GM23248 (cell line): Measurements from ENCODE around the gene MINK1. TPM values are rescaled to one million over a fixed set of nuclear protein-coding genes. Genes with fewer than 3 reads are reported as not detected.

Source experiments
- DNase-seq: peaks from one replicate; pipeline ENCODE4 v3.0.0-alpha.2; 2015
- H2AFZ ChIP-seq: fragments of 200-600 bp; sonication (generic); 2 replicates; pipeline ENCODE4 v1.6.1; 2016; ENCODE audit warnings: antibody characterized with exemption
- H3F3A ChIP-seq: fragments of 200-600 bp; sonication (generic); 2 replicates; pipeline ENCODE4 v1.6.1; 2016; ENCODE audit warnings: mild to moderate bottlenecking, antibody characterized with exemption, mixed run types; ENCODE audit not compliant: insufficient read depth
- H3K27ac ChIP-seq: fragments of 200-600 bp; sonication (generic); 2 replicates; pipeline ENCODE4 v1.5.1; 2016; ENCODE audit warnings: mild to moderate bottlenecking
- H3K27me3 ChIP-seq: fragments of 200-600 bp; sonication (generic); replicated peaks from 2 replicates; pipeline ENCODE4 v1.6.1; 2016; ENCODE audit warnings: mild to moderate bottlenecking; ENCODE audit not compliant: insufficient read depth
- H3K36me3 ChIP-seq: fragments of 200-600 bp; sonication (generic); 2 replicates; pipeline ENCODE4 v1.6.1; 2016; ENCODE audit warnings: low read depth, mild to moderate bottlenecking
- H3K4me1 ChIP-seq: fragments of 200-600 bp; sonication (generic); 2 replicates; pipeline ENCODE4 v1.6.1; 2016; ENCODE audit warnings: mild to moderate bottlenecking; ENCODE audit not compliant: insufficient read depth
- H3K4me2 ChIP-seq: fragments of 200-600 bp; sonication (generic); one replicate; pipeline ENCODE4 v1.6.1; 2016; ENCODE audit warnings: mild to moderate bottlenecking; ENCODE audit not compliant: unreplicated experiment
- H3K4me3 ChIP-seq: fragments of 200-600 bp; sonication (generic); 2 replicates; pipeline ENCODE4 v1.5.1; 2016; ENCODE audit warnings: mild to moderate bottlenecking
- H3K79me2 ChIP-seq: fragments of 200-600 bp; sonication (generic); 2 replicates; pipeline ENCODE4 v1.6.1; 2016; ENCODE audit warnings: mild to moderate bottlenecking; ENCODE audit not compliant: insufficient read depth
- H3K9ac ChIP-seq: fragments of 200-600 bp; sonication (generic); 2 replicates; pipeline ENCODE4 v1.6.1; 2016; ENCODE audit warnings: mild to moderate bottlenecking
- H3K9me2 ChIP-seq: fragments of 200-600 bp; sonication (generic); 2 replicates; pipeline ENCODE4 v1.6.1; 2016; ENCODE audit warnings: mixed run types, mild to moderate bottlenecking, moderate library complexity; ENCODE audit not compliant: insufficient read depth
- H3K9me3 ChIP-seq: fragments of 200-600 bp; sonication (generic); one replicate; pipeline ENCODE4 v1.6.1; 2017; ENCODE audit warnings: low read depth
- H4K20me1 ChIP-seq: fragments of 200-600 bp; sonication (generic); 2 replicates; pipeline ENCODE4 v1.6.0; 2016; ENCODE audit not compliant: insufficient read depth
- EZH2 ChIP-seq: fragments of 200-600 bp; sonication (generic); IDR thresholded peaks from 2 replicates; pipeline ENCODE4 v1.6.1; 2018; ENCODE audit warnings: antibody characterized with exemption, mild to moderate bottlenecking; ENCODE audit not compliant: insufficient read depth, poor library complexity, severe bottlenecking
- EZH2phosphoT487 ChIP-seq: fragments of 200-600 bp; sonication (generic); IDR thresholded peaks from 2 replicates; pipeline ENCODE4 v1.6.1; 2018; ENCODE audit warnings: antibody characterized with exemption, moderate library complexity, mild to moderate bottlenecking, low read depth; ENCODE audit not compliant: insufficient read depth
- WGBS, 2 experiments: methylation state at CpG; one replicate each; pipeline ENCODE4 v1.1.6; 2015 to 2017; ENCODE audit warnings: low lambda C conversion rate in 2 of 2, low coverage in 1 of 2; ENCODE audit errors: missing lambda C conversion rate in 2 of 2; 5-methylcytosine and 5-hydroxymethylcytosine counted together
- in situ Hi-C: fragments of 300-500 bp; cut with MboI; formaldehyde crosslinking; loops from 2 replicates; pipeline ENCODE4 v1.15.0; 2020
- polyA plus RNA-seq: library from polyadenylated mRNA; unstranded; fragments of >200 nt; fragmentation: Nextera tagmentation; extraction: Ambion mirVana; gene quantifications from 2 replicates; pipeline ENCODE4 v1.2.1, GENCODE V29; 2016
- total RNA-seq: library from RNA; depleted of rRNA; stranded (reverse); fragments of >200 nt; shearing (Covaris generic); gene quantifications from 2 replicates; pipeline ENCODE4 v1.2.3, GENCODE V29; 2014

The MINK1 gene
- total and polyA plus RNA-seq, 2 experiments from 2014 or later: 21.0 to 34.5 TPM

DNA sequence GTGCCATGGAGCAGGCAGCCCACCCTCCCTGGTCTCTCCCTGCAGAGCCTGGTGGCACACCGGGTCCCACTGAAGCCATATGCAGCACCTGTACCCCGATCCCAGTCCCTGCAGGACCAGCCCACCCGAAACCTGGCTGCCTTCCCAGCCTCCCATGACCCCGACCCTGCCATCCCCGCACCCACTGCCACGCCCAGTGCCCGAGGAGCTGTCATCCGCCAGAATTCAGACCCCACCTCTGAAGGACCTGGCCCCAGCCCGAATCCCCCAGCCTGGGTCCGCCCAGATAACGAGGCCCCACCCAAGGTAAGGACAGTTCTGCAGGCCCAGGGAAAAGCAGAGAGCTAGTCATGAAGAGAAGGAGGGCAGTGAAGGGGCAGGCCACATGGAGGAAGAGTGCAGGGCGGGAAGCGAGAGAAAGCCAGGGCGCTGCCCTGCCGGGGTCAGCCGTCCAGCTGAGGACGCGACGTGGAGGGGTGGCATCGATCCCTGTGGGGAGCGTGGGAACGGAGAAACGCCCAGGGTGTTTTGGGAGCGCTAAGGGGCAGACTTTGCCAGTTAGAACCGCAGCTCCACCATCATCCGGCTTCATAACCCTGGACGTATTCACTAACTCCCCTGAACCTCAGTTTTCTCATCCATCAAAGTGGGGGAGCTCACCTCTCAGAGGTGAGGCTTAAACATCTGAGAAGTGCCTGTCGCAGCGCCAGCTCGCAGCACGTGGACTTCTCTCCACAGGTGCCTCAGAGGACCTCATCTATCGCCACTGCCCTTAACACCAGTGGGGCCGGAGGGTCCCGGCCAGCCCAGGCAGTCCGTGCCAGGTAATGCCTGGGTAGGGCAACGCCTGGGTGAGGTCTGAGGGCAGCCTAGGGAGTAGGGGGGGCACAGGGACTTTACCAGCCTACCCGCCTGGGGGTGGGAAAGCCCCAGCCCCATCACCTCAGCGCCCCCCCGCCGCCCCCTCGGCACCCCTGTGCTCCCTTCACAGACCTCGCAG, 58.6 kb downstream of the MINK1 start:
- no peak overlapping the region for H3K9ac ChIP-seq
- no peaks in the 10 kb centered on the region for H4K20me1 ChIP-seq
- H3K4me3 ChIP-seq: no peak overlapping the region
- no peak overlapping the region for H2AFZ ChIP-seq
- H3K27ac ChIP-seq: no peak overlapping the region
- H3K4me2 ChIP-seq: no peak overlapping the region
- H3K36me3 ChIP-seq: no peaks in the 10 kb centered on the region; the same call in 1 of the 2 replicates
- no peaks in the 10 kb centered on the region for H3K9me3 ChIP-seq
- in situ Hi-C loops: loop anchor here (10.0 kb wide), 1 partner anchor 177 kb away; the partner anchor contains the start of gene ARRB2
- no peaks in the 10 kb centered on the region for H3K4me1 ChIP-seq
- WGBS, 2 experiments: 88 to 94% methylated on average over 37 to 42 of the region's 42 CpGs
- TF ChIP-seq EZH2: no peak
- no peak for TF ChIP-seq EZH2phosphoT487
- H3F3A ChIP-seq: no peaks in the 10 kb centered on the region
- H3K79me2 ChIP-seq: no peaks in the 10 kb centered on the region
- no peak for DNase-seq
- no peaks in the 10 kb centered on the region for H3K9me2 ChIP-seq
- H3K27me3 ChIP-seq: no peaks in the 10 kb centered on the region

DNA sequence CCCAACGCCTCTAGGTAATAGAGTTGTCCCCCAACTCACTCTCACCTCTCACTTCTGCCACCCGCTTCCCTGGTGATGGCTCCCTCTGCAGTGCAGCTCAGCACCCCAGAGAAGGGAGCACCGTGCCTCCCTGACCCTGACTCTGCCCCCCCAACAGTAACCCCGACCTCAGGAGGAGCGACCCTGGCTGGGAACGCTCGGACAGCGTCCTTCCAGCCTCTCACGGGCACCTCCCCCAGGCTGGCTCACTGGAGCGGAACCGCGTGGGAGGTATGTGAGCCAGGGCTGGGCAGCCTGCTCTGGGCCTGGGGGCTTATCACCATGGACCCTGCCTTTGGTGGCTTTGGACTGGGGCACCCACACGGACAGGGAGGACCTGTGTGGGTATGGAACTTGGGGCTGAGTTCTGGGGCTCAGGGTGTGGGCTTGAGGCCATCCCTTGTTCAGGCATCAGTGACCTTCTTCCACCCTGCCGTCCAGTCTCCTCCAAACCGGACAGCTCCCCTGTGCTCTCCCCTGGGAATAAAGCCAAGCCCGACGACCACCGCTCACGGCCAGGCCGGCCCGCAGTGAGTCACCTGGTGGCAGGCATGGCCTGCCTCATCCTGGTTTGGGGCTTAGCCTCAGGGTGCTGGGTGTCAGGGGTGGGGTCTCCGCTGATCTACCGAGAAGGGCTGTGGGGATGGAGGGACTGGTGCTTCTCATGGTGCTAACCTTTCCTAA, 59.5 kb downstream of the MINK1 start:
- H3K27me3 ChIP-seq: no peaks in the 10 kb centered on the region
- H3F3A ChIP-seq: no peaks in the 10 kb centered on the region
- no peak for DNase-seq
- no peak for TF ChIP-seq EZH2phosphoT487
- TF ChIP-seq EZH2: no peak
- H3K4me3 ChIP-seq: no peak overlapping the region
- no peaks in the 10 kb centered on the region for H3K9me3 ChIP-seq
- no peaks in the 10 kb centered on the region for H3K79me2 ChIP-seq
- in situ Hi-C loops: loop anchor here (10.0 kb wide), 1 partner anchor 178 kb away; the partner anchor contains the start of gene ARRB2
- no peak overlapping the region for H2AFZ ChIP-seq
- no peaks in the 10 kb centered on the region for H3K9me2 ChIP-seq
- H3K4me1 ChIP-seq: no peaks in the 10 kb centered on the region
- H4K20me1 ChIP-seq: no peaks in the 10 kb centered on the region
- WGBS, 2 experiments: 86 to 89% methylated on average over 22 to 23 of the region's 23 CpGs
- no peak overlapping the region for H3K27ac ChIP-seq
- no peaks in the 10 kb centered on the region; the same call in 1 of the 2 replicates for H3K36me3 ChIP-seq
- H3K4me2 ChIP-seq: no peak overlapping the region
- no peak overlapping the region for H3K9ac ChIP-seq

DNA sequence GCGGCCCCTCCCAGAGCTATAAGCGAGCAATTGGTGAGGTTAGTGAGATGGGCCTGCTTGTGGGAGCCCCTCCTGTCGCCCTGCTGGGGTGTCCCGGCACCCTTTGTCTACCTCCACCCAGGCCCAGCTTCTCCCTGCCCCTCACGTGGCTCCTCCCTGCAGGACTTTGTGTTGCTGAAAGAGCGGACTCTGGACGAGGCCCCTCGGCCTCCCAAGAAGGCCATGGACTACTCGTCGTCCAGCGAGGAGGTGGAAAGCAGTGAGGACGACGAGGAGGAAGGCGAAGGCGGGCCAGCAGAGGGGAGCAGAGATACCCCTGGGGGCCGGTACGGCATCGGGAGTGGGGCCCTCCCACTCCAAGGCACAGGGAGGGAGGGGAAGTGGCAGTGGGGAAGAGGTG, 60.1 kb downstream of the MINK1 start:
- H3K9ac ChIP-seq: no peak overlapping the region
- in situ Hi-C loops: loop anchor here (10.0 kb wide), 1 partner anchor 178 kb away; the partner anchor contains the start of gene ARRB2
- H3K4me2 ChIP-seq: no peak overlapping the region
- H3K4me1 ChIP-seq: no peaks in the 10 kb centered on the region
- no peak for TF ChIP-seq EZH2
- TF ChIP-seq EZH2phosphoT487: no peak
- H3K79me2 ChIP-seq: no peaks in the 10 kb centered on the region
- H3K27me3 ChIP-seq: no peaks in the 10 kb centered on the region
- no peaks in the 10 kb centered on the region for H3K9me3 ChIP-seq
- H3K36me3 ChIP-seq: no peaks in the 10 kb centered on the region; the same call in 1 of the 2 replicates
- H3K4me3 ChIP-seq: no peak overlapping the region
- H2AFZ ChIP-seq: no peak overlapping the region
- H4K20me1 ChIP-seq: no peaks in the 10 kb centered on the region
- H3K27ac ChIP-seq: no peak overlapping the region
- no peak for DNase-seq
- H3F3A ChIP-seq: no peaks in the 10 kb centered on the region
- WGBS, 2 experiments: 89 to 94% methylated on average over 15 to 18 of the region's 18 CpGs
- no peaks in the 10 kb centered on the region for H3K9me2 ChIP-seq

DNA sequence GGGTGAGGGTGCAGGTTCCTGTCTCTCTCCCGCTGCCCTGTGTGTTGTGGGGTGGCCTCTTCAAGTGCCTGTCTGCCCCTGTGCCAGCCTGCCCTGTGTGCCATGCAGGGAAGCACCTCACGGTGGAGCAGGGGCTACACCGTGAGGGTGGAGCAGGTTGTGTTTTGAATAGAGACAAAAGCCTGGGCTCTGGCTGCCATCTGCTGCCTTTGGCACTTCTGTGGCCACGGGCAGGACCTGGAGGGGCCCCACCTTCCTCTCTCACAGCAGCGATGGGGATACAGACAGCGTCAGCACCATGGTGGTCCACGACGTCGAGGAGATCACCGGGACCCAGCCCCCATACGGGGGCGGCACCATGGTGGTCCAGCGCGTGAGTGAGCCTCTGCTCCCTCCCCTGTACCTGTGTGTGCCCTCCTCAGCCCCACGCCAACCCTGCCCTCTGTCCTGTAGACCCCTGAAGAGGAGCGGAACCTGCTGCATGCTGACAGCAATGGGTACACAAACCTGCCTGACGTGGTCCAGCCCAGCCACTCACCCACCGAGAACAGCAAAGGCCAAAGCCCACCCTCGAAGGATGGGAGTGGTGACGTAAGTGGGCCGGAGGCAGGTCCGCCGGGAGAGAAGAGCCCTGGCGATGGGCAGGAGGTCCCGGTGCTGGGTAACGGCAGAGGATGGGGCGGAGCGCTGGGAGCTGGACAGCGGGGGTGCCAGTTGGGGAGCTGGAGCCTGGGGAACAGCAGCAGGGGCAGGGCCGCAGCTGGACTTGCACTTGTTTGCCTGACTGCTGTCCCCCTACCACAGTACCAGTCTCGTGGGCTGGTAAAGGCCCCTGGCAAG, 60.8 kb downstream of the MINK1 start:
- no peaks in the 10 kb centered on the region for H3K9me3 ChIP-seq
- no peak for TF ChIP-seq EZH2phosphoT487
- no peak for TF ChIP-seq EZH2
- no peaks in the 10 kb centered on the region for H3F3A ChIP-seq
- H3K9ac ChIP-seq: no peak overlapping the region
- 92 to 95% methylated on average over 31 of the region's 31 CpGs for WGBS, 2 experiments
- H3K4me1 ChIP-seq: no peaks in the 10 kb centered on the region
- H4K20me1 ChIP-seq: no peaks in the 10 kb centered on the region
- no peaks in the 10 kb centered on the region for H3K27me3 ChIP-seq
- H3K27ac ChIP-seq: no peak overlapping the region
- in situ Hi-C loops: loop anchor here (10.0 kb wide), 1 partner anchor 179 kb away; the partner anchor contains the start of gene ARRB2
- H3K4me3 ChIP-seq: no peak overlapping the region
- DNase-seq: no peak
- no peaks in the 10 kb centered on the region for H3K36me3 ChIP-seq
- H3K9me2 ChIP-seq: no peaks in the 10 kb centered on the region
- no peak overlapping the region for H3K4me2 ChIP-seq
- no peak overlapping the region for H2AFZ ChIP-seq
- H3K79me2 ChIP-seq: no peaks in the 10 kb centered on the region
